ENCODE measurements around the gene LPP.

DNA sequence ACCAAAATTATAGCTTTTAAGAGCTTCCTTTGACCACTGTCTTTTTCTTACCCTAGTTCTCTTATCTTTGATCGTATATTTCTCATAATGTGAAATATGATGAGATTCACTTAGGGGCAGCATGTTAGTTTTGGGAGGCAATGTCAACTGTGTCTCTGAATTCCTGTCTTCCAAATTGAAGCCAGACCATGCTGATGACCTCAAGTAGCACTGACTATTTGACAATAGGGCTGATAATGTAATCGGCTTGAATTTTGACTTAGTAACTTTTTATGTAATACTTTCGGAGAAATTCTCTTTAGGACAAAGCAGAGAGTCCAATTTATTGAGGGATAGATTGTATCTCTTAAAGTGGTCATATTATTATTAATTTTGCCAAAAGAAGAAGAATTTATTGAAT, 722.4 kb downstream of the LPP start:
- TF ChIP-seq, protein P1, sequence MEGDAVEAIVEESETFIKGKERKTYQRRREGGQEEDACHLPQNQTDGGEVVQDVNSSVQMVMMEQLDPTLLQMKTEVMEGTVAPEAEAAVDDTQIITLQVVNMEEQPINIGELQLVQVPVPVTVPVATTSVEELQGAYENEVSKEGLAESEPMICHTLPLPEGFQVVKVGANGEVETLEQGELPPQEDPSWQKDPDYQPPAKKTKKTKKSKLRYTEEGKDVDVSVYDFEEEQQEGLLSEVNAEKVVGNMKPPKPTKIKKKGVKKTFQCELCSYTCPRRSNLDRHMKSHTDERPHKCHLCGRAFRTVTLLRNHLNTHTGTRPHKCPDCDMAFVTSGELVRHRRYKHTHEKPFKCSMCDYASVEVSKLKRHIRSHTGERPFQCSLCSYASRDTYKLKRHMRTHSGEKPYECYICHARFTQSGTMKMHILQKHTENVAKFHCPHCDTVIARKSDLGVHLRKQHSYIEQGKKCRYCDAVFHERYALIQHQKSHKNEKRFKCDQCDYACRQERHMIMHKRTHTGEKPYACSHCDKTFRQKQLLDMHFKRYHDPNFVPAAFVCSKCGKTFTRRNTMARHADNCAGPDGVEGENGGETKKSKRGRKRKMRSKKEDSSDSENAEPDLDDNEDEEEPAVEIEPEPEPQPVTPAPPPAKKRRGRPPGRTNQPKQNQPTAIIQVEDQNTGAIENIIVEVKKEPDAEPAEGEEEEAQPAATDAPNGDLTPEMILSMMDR (IDR thresholded peaks at IDR 0.05): no peak
- no peak for TF ChIP-seq POLR2A (IDR thresholded peaks at IDR 0.05)

Measured in Peyer's patch (tissue), 4 donors.